ENCODE measurements around the gene DYNLT4.

GRCh38 chr1:44798481-44799365 lies 8.4 kb downstream of the DYNLT4 start:
- TF ChIP-seq CTCF (optimal IDR thresholded peaks at IDR 0.05 in 1 of 3, IDR thresholded peaks at IDR 0.05 in 1 of 3, conservative IDR thresholded peaks at IDR 0.05 in 1 of 3; ENCODE audit: extremely low read depth in 1 of 3, insufficient read depth in 2 of 3, low read length in 3 of 3) (no peak), EZH2 (IDR thresholded peaks at IDR 0.05; ENCODE audit: low read length) (no peak)
